COLO668 (cell line): ENCODE results near the gene PTEN.

Experiments
- DNase-seq: peaks from one replicate; lab custom pipeline; 2025; ENCODE audit not compliant: unreplicated experiment; lab: John Stamatoyannopoulos, UW

The PTEN gene

DNA sequence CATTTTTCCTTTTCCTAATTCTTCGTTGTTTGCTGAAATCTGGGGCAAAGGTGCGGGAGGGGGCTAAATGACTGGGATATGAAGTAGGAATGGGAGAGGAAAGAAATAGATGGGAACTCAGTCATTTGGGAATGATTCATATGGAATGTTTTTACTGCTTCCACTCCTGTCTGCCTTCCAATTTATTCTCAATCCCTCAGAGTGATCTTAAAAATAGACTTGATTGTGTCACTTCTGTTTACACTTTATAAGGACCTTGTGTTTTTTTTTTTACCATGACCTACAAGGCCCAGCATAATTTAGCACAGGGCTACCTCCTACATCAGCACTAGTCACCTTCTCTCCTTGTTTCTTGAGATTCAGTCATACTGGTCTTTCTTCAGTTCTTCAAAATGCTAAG, 97.9 kb downstream of the PTEN start:
- DNase-seq: no peak

DNA sequence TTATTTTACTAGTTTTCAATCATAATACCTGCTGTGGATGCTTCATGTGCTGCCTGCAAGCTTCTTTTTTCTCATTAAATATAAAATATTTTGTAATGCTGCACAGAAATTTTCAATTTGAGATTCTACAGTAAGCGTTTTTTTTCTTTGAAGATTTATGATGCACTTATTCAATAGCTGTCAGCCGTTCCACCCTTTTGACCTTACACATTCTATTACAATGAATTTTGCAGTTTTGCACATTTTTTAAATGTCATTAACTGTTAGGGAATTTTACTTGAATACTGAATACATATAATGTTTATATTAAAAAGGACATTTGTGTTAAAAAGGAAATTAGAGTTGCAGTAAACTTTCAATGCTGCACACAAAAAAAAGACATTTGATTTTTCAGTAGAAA, 103.0 kb downstream of the PTEN start:
- no peak for DNase-seq

DNA sequence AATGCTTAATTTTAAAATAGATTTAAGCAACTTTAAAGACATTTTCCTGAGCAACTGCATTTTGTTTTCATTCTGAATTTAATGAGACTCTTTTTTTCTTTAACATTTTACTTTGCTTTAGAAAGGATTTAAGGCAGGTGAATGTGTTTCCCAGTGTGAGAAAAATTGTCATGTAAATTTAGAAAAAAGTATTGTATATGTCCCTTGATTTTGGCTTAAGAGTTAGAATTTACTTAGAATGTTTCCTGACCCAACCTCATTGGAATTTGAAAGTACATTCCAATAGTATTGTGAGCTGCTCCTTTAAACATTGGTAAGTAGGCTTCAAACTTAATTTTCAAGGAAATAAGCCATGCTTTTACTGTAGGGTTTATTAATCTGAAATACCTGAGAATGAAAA, 110.2 kb downstream of the PTEN start:
- DNase-seq: no peak

DNA sequence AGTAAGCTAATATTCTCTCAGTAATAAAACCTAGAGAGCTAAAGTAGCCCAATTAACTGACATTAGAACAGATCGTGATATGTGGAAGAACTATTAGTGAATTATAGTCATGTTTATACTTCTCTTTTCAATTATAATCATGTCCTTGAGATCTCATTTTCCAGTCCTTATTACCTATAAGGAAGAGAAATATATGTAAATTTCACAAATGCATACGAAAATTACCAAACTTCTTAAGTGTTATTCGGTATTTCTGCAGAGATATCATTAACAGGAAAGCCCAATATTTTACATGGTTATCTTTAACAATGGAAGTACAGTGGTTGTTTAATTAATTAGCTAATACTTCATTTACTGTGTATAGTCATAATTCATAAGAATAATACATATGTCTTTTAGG, 110.7 kb downstream of the PTEN start:
- no peak for DNase-seq

DNA sequence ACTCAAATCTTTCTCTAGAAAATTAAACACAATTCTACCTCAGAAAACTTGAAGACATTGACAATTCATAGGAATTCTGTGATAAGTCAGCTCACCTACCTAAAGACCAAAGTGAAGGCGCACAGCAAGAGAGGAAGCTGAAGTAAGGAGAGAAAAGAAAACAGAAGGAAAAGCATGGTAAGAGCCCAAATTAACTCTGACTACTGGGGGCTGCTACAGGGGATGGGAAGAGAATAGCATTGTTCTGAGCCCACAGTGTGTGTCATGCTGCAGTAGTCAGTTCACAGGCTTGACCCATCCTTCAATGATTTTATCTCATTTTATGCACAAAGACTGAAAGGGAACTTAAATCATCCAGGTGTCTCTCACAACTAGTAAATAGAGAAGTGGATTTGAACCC, 111.3 kb downstream of the PTEN start:
- DNase-seq: no peak

DNA sequence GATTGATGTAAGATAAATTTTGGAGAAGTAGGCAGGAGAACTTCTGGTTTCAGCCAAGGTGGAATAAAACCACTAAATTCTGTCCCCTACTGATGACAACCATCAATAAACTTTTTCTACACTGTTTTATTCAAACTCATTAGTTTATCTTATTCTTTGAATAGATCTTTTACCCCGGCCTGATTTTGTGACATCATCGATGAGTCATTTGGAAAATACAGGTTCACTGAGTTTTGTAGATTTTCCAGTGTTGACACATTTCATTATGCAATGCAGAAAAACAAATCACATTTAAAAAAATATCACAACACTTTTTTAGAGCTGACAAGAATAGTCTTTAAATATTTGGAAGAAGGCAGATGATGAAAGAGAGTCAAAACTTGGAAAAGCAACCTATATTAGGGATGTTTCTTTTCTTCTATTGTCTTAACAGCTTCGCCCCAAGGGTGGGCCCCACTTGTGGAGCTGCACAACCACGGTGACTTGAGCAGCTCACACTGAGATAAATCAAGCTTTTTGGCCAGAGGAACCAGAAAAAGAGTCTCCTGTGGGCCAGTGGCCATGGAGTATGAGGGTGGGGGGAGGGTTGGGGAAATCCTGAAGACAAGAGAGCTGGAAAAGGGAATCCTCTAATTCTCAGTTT, 112.8 kb downstream of the PTEN start:
- DNase-seq: no peak

DNA sequence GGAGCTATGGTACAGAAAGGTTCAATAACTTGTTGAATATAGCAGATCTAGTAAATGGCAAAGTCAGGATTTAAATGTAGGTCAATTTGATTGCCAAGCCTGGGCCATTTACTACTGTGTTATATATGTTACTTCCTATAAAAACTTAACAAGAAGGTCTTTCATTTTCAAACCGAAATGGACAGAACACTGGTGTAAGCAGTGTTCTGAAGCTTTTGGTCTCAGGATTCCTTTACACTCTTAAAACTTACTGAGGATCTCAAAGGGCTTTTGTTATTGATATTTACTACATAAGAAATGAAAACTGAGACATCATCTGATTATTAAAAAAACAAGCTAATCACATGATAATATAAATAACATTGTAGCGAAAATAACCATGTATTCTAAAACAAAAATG, 114.7 kb downstream of the PTEN start:
- no peak for DNase-seq

DNA sequence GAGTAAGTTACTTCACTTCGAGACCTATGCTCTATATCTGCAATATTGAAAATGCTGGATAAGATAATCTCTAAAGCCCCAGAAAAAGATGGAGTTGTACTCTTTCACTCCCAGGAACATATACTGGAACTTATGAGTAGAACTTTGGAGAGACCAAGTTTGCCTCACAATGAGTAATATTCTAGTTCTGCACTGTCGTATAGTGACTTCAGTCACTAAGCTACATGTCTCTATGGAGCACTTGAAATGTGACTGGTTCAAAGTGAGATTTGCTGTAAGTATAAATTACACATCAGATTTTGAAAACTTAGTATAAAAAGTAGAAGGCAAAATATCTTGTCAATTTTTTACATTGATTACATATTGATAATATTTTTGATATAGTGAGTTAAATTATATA, 116.4 kb downstream of the PTEN start:
- no peak for DNase-seq

DNA sequence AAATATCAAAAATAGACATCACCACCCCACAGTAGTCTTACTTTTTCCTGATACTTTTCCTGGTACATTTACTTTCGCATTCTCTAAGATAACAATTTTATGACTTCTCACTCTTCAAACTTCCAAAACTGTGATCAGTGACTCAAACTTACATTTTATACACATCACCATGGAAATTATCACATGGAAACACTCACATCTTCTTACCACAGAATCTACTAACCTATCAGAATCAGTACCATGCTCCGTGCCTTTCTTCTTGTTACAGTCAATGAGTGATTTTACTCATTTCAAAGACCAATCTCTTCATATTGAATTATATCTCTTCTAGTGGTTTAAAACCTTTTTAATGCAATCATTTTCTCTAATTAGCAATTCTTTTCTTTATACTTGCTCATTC, 120.3 kb downstream of the PTEN start:
- DNase-seq: no peak

DNA sequence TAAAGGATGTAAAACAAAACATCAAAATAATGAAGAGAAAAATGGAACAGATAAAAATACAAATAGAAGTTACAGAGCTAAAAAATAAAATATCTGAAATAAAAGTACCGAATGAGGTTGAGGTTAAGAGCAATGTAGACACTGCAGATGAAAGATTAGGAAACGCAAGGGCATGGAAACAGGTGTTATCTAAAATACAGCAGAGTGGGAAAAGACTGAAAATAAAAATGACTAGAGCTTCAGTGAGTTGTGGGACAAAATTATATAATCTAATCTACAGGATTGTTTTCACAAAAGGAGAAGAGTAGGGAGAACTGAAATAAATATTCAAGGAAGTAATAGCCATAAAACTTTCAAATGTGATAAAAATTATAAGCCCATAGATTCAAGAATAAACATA, 123.8 kb downstream of the PTEN start:
- no peak for DNase-seq

DNA sequence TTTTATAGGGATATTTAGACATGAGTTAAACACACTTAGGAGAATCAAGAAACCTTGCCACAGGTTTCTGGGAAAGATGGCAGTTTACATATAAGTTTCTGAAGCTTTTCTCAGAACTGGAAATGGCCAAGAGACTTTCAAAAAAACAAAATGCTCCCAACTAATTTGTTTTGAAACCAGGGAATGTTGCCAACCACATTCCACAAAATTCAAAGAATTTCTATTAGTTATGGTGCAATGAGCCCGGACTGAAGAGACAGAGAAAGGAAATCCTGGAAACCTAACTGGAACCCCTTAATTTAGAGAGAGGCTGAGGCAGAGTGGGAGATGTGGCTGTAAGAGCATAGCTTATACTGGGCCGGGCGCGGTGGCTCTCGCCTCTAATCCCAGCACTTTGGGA, 128.5 kb downstream of the PTEN start:
- DNase-seq: no peak

DNA sequence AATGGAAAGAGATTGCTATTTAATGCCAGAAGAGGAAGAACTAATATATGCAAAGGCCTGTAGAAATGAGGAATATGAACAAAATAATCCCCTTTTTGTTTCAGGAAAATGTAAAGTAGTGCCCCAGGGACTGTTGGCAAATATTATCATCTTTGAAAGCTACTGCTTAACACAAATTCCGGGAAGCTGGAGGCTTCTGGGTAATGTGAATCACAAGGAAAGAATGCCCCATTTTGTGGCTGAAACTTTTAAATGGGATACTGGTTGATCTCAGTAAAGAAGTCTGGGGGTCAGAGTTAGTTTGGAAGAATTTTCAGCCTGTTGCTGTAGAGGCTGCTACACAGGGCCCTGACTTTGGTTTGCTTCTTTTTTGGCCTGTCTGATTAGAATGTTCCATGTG, 141.0 kb downstream of the PTEN start:
- DNase-seq: no peak

DNA sequence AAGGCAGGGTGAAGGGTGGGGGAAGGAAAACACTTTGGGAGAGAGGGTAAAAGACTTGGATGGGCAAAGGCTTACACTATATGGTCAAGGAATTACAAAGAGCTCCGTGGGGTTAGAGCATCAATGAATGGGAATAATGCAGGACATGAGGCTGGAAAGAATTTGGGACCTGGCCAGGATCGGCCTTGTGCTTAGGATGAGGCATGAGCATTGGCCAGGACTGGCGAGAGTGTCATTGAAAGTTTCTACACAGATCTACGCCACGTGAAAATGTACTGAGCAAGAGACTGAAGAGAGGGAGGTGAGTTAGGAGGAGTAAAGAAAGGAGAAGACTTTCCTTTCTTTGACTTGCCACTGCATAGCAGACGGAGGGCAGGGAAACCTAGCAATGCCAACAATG, 142.8 kb downstream of the PTEN start:
- DNase-seq: no peak

DNA sequence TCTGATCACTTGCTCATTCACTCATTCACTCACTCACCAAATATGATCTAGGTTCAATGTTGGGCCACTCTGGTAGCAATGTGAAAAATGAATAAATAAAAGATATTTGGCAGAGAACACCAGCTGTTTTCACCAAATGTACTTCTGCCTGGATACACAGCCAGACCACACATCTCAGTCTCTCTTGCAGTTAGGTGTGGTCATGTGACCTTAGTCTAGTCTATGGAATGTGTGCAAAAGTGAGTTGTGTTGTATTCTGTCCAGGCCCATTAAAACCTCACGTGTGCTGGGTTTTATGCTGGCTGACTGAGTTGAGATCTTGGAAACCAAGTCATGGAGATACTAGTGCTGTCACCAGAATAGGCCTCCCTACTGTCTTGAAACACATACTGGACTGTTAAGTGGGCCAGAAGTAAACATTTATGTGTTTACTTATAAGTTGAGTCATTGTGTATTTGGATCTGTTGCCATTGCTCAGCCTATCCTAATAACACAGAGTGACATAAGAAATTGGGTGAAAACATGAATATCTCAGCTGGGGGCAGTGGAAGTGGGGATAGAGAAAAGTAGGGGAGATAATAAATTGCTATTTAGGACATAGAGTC, 145.5 kb downstream of the PTEN start:
- DNase-seq: no peak

DNA sequence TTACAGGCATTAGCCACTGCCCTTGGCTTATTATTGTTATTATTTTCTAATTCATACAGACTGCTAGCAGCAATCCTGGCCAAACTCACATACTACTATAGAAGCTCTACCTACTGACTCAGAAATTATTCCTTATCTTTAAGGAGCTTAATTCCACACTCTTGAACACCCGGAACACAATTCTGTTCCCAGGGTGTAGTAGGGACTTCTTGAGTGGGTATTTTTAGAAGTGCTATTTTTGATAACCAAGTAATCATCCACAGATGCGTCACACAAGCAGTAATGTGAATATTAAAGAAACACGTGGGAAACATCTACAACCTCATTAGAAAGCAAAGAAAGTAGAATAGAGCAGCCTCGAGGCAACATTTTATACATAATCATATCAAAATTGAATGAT, 149.2 kb downstream of the PTEN start:
- DNase-seq: no peak

DNA sequence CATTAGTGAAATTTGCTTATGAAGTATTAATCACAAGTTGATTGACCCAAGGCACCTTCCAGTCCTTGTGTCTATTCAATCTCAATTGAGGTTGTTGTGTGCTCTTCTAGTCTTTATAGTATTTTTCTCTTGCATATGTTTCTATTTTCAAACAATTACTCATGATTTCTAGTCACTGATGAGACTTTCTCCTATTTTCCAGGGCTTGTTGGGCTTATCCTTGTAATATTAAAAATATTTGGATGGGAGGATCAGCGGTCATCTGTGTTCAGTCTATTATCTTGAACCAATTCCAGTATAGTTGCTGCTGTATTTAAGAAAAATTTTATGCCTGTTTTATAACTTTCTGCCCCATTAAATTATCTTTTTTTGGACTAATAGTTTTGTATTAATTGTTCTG, 154.4 kb downstream of the PTEN start:
- no peak for DNase-seq

DNA sequence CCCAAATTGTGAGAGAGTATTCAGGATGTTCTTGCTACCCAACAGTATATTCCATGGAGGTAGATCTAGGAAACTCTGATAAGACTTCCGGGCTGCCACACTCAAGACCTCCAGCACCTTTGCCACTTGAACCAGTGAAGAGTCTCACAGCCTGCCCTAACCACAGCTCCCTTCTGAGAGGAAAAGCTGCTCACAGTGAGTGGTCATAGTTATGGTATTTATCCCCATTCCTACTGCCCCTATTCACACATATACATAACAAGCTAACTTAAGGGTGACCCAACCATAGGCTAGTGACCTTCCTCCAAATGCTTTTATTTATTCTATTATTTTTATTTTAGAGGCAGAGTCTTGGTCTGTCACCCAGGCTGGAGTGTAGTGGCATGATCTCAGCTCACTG, 156.3 kb downstream of the PTEN start:
- no peak for DNase-seq
